GM13976 (cell line): ENCODE measurements around the gene PHLDB3.

ENCODE experiments used
- DNase-seq: peaks from one replicate; pipeline ENCODE4 v3.0.0; 2012; ENCODE audit warnings: low spot score
- CTCF ChIP-seq: IDR thresholded peaks from 2 replicates; pipeline ENCODE4 v1.5.1; 2012; ENCODE audit warnings: borderline replicate concordance, mild to moderate bottlenecking; ENCODE audit not compliant: insufficient read depth; ENCODE audit errors: extremely low read depth, missing control alignments, control extremely low read depth
- in situ Hi-C: fragments of 300-500 bp; cut with MboI; formaldehyde crosslinking; loops from one replicate; pipeline ENCODE4 v1.12.0; 2022; ENCODE audit warnings: low sequenced_read_pairs, mixed read lengths, inconsistent platforms; ENCODE audit not compliant: unreplicated experiment

The PHLDB3 gene

GRCh38 chr19:43486412-43486811 lies 18.1 kb downstream of the PHLDB3 start:
- TF ChIP-seq CTCF = no peak
- in situ Hi-C loops = no loop called here
- no peak for DNase-seq

- no peak for TF ChIP-seq CTCF
- in situ Hi-C loops = no loop called here
- DNase-seq = no peak
These were observed 18.6 kb downstream of the PHLDB3 start for GRCh38 chr19:43485951-43486350.

DNA sequence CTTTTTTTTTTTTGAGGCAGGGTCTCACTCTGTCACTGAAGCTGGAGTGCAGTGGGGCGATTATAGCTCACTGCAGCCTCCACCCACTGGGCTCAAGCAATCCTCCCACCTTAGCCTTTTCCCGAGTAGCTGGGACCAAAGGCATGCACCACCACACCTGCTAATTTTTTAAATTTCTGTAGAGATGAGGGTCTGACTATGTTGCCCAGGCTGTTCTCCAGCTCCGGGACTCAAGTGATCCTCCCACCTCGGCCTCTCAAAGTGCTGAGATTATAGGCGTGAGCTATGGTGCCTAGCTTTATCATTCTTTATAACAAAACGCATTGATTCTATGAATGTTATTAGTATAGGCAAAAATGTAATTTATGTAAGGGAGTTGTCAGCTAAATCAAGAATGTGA lies 21.3 kb downstream of the PHLDB3 start:
- DNase-seq = no peak
- TF ChIP-seq CTCF = no peak
- in situ Hi-C loops = no loop called here

DNA sequence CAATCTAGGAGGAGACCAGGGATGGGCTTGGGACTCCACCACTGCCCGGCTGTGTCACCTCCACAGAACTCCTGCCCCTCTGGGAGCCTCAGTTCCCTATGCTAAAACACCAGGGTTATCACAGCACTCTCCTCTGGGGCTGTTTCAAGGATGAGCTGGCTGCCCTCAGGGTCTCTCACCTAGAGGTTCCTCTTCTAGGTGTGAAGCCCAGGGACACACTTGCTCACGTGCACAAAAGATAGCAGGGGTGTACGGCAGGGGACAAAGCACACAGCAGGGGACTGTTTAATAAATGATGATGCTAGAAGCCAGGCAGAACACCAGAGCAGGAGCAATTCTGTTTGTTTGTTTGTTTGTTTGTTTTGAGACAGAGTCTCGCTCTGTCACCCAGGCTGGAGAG lies 22.4 kb downstream of the PHLDB3 start:
- TF ChIP-seq CTCF = no peak
- in situ Hi-C loops = no loop called here

GRCh38 chr19:43481701-43482100 lies 22.8 kb downstream of the PHLDB3 start:
- in situ Hi-C loops = no loop called here

More for the DNA sequence above, 22.4 kb downstream of the PHLDB3 start:
- DNase-seq = no peak

DNA sequence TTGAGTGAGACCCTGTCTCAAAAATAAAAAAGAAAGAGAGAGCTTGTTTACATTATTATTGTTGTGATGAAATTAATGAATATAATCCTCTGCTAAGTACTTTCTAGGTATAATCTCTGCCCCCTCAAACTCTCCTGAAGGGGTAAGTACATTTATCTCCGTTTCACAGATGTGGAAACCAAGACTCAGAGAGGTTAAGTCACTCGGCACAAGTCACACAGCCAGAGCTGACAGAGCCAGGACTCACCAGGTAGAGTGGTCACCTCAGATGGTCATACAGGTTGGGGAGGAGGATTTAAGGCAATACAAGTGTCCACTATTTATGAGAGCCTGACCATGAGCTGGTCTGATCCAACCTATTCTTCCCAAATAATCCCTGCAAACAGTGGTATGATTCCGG lies 24.0 kb downstream of the PHLDB3 start:
- in situ Hi-C loops = no loop called here
- no peak for DNase-seq
- no peak for TF ChIP-seq CTCF

More at GRCh38 chr19:43481701-43482100, 22.8 kb downstream of the PHLDB3 start:
- DNase-seq = no peak
- TF ChIP-seq CTCF = no peak
